SKM-1 treated with dmso at 0.1 percent for 144 hours (cell line): ENCODE data around the gene CA7.
"Not testable (repeated sequence)": the region's sequence is repeated elsewhere in the genome, so short reads cannot be mapped to it uniquely, and the experiment has no call there.

ENCODE experiments used
- DNase-seq: peaks from one replicate; lab custom pipeline; 2025; ENCODE audit not compliant: unreplicated experiment; lab: John Stamatoyannopoulos, UW

Gene CA7

DNA sequence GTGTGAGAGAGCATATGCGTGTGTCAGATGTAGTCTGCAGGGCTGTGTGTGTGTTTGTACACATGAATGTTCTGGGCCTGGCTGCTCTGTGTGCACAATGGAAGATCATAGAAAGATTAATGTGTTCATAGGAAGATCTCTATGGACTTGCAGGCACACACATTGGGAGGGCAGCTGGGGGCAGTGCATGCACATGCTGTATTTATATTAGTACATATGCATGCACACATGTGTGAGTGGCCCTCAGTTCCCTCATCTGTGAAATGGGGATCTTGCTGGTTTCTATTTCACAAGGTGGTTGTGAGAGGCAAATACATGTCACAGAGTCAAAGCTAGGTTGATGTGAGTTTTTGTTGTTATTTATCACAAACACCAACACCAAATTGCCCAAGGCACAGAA is 2.1 kb downstream of the CA7 start:
- no peak for DNase-seq

DNA sequence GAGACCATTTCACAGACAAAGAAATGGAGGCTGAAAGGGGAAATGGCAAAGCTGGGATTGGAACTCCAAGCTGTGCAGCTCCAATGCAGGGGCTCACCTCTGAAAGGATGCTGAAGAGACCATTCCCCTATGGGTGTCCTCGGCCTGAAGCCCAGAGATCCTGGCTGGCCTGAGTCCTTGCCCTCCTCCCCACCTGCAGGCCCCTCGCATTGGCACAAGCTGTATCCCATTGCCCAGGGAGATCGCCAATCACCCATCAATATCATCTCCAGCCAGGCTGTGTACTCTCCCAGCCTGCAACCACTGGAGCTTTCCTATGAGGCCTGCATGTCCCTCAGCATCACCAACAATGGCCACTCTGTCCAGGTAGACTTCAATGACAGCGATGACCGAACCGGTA is 2.6 kb downstream of the CA7 start:
- DNase-seq = no peak

DNA sequence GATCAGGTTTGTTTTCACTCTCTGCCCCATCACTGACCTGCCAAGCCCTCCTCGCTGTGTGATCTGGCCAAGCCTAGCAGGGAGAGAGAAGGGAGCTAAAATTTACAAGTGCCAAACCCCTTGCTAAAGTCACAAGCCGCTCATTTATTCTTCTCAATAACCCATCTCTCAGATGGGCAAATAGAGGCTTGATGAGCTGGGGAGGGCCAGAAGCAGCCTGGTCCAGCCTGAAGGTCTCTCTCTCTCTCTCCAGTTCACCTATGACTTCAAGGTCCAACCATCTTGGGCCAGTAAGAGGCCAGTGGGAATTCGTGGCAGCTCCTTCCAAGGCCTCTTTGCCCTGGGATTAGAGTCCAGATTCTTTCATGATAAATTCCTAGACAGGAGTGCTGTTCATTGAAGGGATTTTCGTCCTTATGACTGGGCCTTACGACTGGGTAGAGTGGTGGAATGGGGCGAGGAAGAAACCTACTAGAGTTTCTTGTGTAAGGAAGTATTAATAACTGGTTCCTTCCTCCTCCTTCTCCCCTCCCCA is 3.4 kb downstream of the CA7 start:
- no peak for DNase-seq

DNA sequence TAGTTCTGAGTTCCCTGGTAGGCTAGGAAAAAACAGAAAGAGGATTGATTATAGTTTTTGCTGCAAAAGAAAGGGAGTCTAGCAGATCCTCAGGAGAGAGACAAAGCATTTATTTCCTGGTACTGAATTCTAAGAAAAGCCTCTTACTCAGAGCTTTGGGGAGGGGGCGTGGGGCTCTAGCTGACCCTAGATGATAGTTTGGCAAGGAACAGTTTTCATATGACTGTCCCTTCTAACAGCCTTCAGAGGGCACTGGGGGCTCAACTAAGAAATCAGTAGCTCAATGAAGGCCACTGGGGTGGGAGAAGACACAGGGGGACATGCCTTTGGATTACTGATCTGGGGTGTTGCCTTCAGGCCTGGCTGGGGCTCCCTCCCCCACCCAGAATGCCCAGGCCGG is 4.0 kb downstream of the CA7 start:
- no peak for DNase-seq

DNA sequence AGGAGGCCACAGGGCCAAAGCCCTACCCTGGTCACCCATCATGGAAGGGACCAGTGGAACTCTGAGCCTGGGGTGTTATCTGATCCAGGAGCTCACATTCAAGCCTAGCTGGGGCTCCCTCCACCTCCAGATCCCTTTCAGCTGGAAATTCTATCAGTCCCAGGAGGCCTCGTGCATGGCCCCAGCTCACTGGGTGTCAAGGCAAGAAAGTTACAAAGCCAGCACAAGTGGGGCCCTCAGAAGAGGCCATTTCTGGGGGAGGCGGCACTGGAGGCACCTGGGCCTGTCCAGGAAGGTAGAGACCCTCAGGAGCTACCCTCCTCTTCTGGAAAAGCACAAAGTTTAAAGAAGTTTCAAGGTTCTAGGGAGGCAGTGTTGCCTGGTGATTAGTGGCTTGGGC is 4.8 kb downstream of the CA7 start:
- DNase-seq = no peak

DNA sequence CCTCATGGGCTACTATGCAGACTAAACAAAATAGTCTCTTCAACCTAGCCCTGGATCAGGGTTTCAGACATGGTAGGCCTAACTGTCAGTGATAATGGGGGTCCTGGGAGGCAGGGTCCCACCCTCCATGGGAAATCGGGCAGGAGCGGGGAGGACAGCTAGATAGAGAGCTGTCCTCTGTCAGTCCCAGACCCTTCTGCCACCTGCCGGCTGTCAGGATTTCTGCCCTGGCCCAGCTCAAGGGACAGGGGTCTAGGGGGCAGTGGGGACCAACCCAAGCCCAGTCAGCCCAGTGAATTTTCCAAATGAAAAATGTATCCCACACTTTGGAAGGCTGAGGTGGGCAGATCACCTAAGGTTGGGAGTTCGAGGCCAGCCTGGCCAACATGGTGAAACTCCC is 5.3 kb downstream of the CA7 start:
- no peak for DNase-seq

DNA sequence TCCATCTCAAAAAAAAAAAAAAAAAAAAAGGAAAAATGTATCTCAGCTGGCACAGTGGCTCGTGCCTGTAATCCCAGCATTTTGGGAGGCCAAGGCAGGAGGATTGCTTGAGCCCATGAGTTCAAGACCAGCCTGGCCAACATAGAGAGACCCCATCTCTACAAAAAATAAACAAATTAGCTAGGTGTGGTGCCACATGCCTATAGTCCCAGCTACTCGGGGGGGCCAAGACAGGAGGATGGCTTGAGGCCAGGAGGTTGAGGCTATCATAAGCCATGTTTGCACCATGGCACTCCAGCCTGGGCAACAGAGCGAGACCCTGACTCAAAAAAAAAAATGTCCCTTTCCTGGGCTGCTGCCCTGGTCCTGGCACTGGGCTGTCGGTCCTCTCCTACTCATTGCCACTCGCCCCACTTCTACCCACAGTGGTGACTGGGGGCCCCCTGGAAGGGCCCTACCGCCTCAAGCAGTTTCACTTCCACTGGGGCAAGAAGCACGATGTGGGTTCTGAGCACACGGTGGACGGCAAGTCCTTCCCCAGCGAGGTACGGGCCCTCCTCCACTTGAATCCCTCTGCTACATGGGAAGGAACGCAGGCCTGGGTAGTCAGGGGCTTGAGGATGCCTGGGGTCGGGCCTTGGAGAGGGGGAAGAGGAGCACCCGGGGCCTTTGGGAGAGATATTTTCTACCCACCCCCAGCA is 6.1 kb downstream of the CA7 start:
- DNase-seq = no peak

DNA sequence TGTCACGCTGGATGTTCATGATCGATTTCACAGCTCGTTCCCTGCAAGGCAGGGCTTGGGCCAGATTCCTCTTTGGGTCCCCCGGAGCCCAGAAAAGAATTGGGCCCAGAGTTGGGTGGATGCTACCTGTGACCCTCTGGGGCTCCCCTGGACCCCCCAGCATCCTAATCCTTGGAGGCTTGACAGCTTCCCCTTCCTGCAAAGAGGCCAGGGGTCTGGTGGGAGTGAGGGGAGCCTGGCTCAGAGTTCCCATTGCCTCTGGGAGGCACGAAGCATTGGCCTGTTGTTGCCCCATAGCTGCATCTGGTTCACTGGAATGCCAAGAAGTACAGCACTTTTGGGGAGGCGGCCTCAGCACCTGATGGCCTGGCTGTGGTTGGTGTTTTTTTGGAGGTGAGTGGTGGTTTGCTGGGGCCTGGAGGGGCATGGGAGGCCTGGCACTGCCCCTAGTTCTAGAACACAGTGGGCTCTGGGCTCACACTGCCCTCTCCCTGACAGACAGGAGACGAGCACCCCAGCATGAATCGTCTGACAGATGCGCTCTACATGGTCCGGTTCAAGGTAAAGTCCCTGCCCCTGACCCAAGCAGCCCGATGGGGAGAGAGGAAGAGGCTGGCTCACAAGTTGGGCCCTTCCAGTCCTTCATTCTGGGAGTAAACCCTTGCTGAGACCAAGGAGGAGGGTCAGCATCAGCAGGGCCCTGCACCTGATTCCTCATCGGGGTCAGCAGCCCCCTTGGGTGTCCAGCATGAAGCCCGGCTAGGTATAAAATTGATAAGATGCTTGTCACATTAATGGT is 7.2 kb downstream of the CA7 start:
- no peak for DNase-seq

DNA sequence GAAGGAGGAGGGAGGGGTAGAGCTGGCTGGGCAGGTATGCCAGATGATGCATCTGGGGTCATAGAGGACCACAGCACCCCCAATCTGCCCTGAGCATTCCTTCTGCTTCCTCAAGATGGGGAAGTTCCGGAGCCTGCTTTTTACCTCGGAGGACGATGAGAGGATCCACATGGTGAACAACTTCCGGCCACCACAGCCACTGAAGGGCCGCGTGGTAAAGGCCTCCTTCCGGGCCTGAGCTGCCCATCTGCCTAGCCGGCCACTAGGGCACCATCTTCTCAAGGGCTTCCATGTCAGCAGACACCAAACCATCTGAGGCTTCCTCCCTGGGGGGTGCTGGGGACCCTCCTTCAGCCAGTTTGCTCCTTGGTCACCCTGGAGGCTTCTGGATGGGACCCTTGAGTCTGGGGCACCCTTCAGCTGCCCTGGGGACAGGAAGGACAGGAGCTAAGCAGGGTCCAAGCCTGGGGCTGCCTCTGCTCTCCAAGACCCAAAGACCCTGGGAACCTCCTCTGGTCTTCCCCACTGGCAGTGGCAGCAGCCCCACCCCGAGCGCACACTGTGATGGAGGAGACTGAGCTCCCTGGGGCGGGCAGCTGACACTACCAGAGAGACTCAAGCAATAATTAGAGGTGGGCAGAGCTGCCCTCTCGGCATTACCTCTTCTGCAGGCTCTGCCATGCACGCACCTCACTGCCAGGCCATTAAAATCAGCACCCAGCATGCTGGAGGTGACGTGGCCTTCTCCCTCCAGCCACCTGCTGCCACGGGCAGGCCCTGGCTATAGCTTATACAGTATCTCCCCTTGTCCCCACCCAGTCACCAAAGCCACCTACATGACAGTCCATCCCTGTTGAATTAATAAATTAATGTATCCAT is 9.3 kb downstream of the CA7 start:
- DNase-seq = no peak

DNA sequence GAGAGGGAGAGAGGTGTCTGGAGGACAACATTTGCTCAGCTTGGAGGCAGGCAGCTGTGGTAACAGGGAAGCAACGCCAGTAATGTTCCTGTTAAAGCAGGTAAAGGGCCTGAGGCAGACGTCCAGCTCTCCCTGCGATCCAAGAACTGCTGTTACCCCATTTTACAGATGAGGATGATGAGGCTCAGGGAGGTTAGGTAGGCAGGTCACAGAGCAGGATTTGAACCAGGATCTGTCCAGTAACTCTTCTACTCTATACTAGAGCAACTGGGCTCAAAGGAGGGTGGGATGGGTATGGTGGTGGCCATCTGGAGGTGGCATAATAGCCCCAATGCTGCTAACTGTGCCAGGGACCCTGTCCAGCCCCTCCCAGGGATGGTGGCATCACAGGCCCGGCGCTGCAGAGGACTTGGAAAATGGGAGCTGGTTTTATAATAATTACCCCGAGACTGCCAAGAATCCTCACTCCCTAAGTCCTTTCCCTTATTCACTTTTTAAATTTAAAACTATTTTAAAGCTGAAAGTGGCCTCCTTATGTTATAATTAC is 12.0 kb downstream of the CA7 start:
- DNase-seq = no peak

DNA sequence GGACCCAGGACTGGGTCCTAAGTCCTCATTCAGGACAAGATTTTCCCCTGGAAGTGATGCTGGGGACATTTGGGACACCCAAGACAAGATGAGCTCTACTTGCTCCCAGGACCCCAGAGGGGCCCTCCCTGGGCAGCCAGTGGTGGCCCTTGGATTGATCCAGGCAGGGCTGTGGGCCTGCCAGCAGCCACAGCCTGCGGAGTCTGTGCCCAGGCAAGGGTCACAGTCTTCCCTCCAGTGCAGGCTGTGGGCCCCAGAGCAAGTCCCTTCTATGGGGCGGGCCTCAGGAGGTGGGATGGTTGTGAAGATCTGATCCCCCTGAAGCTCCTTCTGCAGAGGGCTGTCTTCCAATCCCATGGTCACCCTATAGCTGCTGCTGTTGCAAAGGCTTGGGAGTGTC is 12.6 kb downstream of the CA7 start:
- no peak for DNase-seq

DNA sequence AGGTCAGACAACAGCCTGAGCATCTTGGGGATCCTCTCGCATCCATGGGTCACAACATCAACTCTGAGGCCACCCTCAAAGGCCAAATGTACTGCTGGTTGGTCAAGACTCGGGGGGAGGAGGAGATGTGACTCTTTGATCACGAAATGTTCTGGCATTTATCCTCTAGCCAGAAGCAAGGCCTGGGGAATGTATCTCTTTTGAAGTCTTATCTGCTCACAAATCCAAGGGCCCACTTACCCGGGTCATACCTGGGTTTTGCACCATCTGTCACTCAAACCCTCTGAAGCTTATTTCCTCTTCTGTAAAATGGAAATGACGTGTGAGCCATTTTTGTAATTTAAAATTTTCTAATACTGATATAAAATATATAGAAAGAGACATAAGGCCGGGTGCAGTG is 13.2 kb downstream of the CA7 start:
- no peak for DNase-seq

DNA sequence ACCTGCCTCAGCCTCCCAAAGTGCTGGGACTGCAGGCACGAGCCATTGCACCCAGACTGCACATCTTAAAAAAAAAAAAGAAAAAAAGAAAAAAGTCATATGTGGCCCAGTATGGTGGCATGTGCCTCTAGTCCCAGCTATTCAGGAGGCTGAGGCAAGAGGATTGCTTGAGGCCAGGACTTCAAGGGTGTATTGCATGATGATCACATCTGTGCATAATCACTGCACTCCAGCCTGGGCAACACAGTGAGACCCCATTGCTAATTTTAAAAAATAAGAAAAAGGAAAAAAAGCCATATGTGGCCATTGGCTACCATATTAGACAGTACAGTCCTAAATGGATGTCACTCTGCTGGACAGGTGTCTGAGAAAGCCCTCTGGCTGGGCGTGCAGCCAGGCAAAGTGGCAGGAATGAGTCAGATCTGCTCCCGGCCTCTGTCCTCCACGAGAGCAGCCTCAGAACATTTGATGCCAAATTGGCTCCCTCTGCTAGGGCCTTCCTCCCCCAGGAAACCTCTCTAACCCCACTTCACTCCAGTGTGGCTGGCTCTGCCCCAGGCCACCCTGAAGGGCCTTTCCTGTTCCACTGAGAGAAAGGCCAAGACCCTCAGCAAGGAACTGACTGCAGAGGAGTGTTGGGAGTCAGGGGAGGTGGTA is 14.7 kb downstream of the CA7 start:
- DNase-seq = no peak

DNA sequence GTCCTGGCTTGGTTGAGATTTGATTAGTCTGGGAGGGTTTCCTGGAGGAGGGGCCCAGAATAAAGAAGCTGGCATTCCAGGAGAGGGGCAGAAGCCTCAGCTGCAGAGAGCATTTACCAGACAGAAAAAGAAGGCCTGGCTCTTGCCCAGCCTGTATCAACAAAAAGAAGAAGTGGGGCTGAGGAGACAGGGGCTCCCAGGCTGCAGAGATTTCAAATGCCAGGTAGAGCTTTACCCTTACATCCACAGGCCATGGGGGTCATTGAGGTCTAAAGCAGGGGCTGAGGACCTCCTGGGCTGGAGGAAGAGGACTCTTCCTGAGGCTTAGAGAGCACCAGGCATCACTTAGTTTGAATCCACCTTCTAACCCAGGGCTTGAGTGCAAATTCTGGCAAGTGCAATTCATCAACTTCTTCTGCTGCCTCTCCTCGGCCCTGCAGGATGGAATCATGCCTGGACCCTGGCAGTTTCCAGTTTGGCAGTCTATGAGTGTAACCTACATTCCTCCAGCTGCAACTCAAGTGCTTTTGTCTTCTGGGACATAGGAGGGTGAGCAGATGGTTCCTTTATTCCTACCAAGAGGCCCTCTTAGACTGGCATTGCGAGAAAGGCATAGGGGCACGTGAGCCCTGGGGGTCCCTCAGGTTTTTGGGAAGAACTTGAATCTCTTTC is 15.3 kb downstream of the CA7 start:
- DNase-seq = no peak

DNA sequence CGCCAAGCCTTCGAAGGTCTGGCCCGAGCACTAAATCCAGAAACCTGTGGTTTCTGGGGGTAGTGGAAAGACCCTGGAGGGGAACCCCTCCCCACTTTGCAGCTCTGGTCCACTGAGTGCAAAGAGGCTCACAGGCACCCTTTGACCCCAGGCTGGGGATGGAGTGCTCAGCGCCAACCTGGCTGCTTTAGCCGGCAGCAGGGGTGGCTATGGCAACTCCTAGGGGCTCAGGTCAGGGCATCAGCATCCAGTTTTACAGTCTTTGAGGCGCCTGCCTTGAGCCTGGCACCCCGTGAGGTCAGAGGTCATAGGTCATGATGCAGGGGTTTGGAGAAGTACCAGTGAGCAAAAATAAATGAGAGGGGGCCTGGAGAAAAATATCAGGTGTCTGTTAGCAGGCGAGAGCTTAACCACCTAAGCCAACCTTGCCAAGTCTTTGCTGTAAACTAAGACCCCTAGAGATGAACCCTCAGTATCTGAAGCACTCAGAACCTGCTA is 17.9 kb downstream of the CA7 start:
- no peak for DNase-seq

DNA sequence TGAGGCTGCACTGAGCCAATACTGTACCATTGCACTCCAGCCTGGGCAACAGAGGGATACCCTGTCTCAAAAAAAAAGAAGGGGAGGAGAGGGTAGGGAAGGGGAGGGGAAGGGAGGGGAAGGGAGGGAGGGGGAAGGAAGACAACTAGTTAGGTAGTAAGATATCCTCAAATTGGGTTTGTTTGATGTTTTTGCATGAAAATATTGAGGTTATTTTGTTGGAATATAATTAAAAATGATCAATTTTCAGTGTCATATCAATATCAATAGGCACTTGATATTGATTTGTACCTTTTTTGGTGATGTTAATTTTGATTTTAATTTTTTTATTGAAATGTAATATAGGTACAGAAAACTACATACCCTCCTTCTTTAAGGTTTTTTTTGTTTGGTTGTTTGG is 19.5 kb downstream of the CA7 start:
- no peak for DNase-seq

DNA sequence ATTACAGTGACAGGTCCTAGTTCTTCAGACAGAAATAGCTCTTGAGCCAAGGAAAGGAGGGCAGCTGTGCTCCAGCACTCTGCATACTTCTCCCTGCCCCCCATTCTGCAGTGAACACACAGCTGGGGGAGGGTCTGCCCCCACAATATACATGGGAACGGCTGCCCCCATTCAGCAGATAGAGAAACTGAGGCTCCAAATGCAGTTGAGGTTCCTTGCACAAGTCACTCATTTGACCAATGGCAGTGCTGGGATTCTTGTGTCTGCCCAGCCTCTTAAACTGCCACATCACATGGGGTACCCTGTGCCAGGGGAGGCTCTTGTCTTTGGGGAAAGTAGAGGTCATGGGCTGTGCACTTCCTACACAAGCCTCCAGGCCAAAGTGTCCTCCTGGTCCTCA is 25.2 kb downstream of the CA7 start:
- DNase-seq = no peak

DNA sequence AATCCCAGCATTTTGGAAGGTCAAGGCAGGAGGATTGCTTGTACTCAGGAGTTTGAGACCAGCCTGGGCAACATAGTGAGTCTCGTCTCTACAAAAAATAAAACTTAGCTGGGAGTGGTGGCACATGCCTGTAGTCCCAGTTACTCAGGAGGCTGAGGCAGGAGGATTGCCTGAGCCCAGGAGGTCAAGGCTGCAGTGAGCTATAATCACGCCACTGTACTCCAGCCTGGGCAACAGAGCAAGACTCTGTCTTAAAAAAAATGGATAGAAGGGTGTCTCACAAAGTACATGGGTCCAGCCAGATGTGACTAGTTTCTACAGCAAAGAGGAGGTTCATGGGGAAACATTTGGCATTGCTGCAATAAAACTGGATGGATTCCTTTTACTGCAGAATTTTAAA is 27.1 kb downstream of the CA7 start:
- DNase-seq = not testable (repeated sequence)

DNA sequence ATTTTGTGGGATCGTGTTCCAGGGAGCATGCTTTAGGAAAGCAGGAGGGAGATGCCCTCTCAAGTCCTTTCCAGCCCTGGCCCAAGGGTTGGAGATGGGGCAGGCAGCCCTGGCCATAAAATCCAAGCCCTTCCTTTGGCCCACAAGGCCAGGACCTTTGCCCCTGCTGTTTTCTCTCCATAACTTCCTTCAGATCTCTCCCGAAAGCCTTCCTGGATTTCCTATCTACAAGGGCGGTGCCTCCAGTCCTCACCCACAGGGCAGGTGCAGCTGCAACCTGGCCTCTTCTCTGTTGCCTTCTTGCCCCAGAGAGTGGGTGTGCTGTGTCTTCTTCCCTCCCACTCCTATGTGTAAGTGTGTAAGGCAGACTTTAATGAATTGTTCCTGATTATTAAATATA is 27.6 kb downstream of the CA7 start:
- no peak for DNase-seq

DNA sequence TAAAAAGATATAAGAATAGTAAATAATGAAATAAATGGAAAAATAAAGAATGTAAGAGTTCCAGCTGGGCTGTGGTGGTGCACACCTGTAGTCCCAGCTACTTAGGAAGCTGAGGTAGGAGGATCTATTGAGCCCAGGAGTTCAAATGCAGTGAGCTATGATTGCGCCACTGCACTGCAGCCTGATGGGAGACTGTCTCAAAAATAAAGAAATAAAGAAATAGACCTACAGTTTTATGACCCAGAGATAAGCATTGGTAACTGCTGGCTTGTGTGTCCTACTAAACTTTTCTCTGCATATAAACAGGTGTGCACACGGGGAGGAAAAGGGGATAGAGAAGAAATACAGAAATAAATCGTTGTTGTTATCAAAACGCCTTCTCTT is 28.3 kb downstream of the CA7 start:
- DNase-seq = no peak
